Endothelial cell of umbilical vein (primary cell): ENCODE measurements around the gene EXD3.

ENCODE experiments used
- EZH2 ChIP-seq: IDR thresholded peaks from 2 replicates; pipeline ENCODE4 v1.6.1; 2012; ENCODE audit warnings: borderline replicate concordance, low read depth, mild to moderate bottlenecking, moderate library complexity, low read length, inconsistent platforms; ENCODE audit not compliant: severe bottlenecking
- FOS ChIP-seq: IDR thresholded peaks from 2 replicates; pipeline ENCODE4 v1.6.1; 2011; ENCODE audit warnings: mild to moderate bottlenecking, low read length, moderate library complexity, borderline replicate concordance; ENCODE audit not compliant: insufficient read depth
- POLR2A ChIP-seq: IDR thresholded peaks from 2 replicates; pipeline ENCODE4 v1.6.1; 2012; ENCODE audit warnings: low read depth, mild to moderate bottlenecking, control low read depth, low read length
- POLR2AphosphoS5 ChIP-seq: IDR thresholded peaks from 2 replicates; pipeline ENCODE4 v1.6.1; 2012; ENCODE audit warnings: low read depth, mild to moderate bottlenecking, control low read depth, low read length, moderate library complexity; ENCODE audit not compliant: insufficient read depth
- TF ChIP-seq, protein P1 (sequence below), 2 donors: IDR thresholded peaks; 1 replicate in 1 of 2; 2 replicates in 1 of 2; pipeline ENCODE4 v1.5.1; 2011; ENCODE audit warnings: low read length in 2 of 2, mild to moderate bottlenecking in 2 of 2, moderate library complexity in 2 of 2, control low read depth in 1 of 2, inconsistent platforms in 1 of 2, low read depth in 1 of 2; ENCODE audit not compliant: insufficient read depth in 1 of 2; ENCODE audit errors: extremely low read depth in 1 of 2

DNA sequence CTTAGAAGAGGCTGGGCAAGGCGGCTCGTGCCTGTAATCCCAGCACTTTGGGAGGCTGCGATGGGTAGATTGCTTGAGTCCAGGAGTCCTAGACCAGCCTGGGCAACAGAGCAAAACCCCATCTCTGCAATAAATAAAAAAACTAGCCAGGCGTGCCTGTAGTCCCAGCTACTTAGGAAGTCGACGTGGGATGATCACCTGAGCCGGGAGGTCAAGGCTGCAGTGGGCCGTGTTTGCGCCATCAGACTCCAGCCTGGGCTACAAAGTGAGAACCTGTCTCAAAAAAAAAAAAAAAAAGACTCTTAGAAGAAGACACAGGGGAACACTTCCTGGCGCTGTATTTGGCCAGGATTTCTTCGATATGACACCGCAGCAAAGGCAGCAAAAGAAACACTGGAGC, 97.2 kb downstream of the EXD3 start:
- TF ChIP-seq POLR2A, result no peak
- TF ChIP-seq FOS, result no peak
- no peak for TF ChIP-seq POLR2AphosphoS5
- TF ChIP-seq EZH2, result no peak
- TF ChIP-seq, protein P1, sequence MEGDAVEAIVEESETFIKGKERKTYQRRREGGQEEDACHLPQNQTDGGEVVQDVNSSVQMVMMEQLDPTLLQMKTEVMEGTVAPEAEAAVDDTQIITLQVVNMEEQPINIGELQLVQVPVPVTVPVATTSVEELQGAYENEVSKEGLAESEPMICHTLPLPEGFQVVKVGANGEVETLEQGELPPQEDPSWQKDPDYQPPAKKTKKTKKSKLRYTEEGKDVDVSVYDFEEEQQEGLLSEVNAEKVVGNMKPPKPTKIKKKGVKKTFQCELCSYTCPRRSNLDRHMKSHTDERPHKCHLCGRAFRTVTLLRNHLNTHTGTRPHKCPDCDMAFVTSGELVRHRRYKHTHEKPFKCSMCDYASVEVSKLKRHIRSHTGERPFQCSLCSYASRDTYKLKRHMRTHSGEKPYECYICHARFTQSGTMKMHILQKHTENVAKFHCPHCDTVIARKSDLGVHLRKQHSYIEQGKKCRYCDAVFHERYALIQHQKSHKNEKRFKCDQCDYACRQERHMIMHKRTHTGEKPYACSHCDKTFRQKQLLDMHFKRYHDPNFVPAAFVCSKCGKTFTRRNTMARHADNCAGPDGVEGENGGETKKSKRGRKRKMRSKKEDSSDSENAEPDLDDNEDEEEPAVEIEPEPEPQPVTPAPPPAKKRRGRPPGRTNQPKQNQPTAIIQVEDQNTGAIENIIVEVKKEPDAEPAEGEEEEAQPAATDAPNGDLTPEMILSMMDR (IDR thresholded peaks at IDR 0.05; ENCODE audit: extremely low read depth in 1 of 2, insufficient read depth in 1 of 2, low read depth in 1 of 2, low read length in 2 of 2), result no peak
